SU-DHL-6 (cell line): ENCODE data around the gene BUD13.

Source experiments
- CTCF ChIP-seq: fragments of 200-600 bp; sonication (generic); IDR thresholded peaks from one replicate; pipeline ENCODE4 v1.5.1; 2017; ENCODE audit warnings: antibody characterized with exemption, mild to moderate bottlenecking, low read length, moderate library complexity; ENCODE audit not compliant: insufficient read depth, poor library complexity, severe bottlenecking
- EZH2phosphoT487 ChIP-seq: fragments of 200-600 bp; sonication (generic), shearing (Covaris generic); conservative IDR thresholded peaks from 2 replicates; pipeline ENCODE4 v1.6.1; 2018; ENCODE audit warnings: mild to moderate bottlenecking, antibody characterized with exemption, low read length, moderate library complexity, mixed read lengths

DNA sequence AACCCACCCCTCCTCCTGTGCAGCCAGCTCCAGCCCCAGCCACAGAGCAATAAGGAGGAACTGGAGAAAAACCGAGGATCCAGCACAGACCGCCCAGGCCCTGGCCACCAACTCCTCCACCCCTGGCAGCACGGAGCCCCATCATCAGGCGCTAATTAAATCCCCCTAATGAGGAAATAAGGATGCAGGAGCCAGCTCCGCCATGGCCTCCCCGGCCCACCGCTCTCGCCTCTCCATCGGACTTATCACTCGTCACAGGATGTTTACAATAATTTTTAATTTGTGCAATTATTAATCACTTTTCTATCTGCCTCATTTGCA, 42.6 kb downstream of the BUD13 start:
- TF ChIP-seq CTCF: no peak
- no peak for TF ChIP-seq EZH2phosphoT487
